HG02759 (cell line): Measurements from ENCODE around the gene SINHCAF.

Experiments
- ATAC-seq: cut with Tn5 transposase; IDR thresholded peaks from one replicate; pipeline ENCODE4 v1.9.1; 2021; ENCODE audit warnings: mild to moderate bottlenecking, moderate library complexity; ENCODE audit not compliant: unreplicated experiment

Gene SINHCAF

DNA sequence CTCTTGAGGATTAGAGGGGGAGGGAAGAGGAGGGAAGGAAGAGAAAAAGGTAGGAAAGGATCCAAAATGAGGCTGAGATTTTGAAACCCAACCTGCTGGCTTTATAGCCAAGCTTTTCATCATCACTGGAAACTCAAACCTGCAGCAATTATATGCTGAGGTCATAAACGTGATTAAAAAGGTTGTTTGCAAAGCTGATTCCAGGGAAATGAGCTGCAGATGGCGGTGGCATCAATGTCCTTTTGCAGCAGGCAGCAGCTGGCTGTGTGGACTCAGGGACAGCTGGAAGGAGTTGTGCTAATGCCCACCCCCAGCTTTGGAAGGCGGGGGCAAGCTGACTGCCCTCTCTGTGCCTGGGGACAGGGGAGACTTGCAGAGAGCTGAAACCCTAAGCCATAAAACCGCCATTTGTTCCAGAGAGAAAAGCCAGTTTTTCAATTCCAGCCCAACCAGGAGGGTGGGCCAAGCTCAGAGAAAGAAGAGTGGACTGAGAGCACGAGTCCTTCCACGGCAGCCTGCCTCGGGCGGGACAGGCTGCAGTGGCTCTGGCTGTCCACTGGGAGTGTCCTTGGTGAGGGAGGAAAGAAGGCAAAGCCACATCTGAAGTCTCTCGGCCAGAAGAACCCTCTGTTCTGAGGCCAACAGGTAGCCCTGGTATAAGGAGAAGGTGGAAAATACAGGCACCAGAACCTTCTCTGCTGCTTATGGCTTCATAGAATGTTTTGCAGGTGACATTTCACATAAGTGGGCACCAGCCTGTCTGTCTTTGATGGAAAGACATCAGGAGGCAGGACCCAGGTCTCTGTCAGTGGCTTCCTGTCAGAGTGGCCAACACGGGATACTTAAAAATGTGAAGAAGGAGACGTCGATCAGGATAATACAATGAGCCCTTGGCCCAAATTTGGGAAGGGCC lies 90.7 kb downstream of the SINHCAF start:
- ATAC-seq = no peak

DNA sequence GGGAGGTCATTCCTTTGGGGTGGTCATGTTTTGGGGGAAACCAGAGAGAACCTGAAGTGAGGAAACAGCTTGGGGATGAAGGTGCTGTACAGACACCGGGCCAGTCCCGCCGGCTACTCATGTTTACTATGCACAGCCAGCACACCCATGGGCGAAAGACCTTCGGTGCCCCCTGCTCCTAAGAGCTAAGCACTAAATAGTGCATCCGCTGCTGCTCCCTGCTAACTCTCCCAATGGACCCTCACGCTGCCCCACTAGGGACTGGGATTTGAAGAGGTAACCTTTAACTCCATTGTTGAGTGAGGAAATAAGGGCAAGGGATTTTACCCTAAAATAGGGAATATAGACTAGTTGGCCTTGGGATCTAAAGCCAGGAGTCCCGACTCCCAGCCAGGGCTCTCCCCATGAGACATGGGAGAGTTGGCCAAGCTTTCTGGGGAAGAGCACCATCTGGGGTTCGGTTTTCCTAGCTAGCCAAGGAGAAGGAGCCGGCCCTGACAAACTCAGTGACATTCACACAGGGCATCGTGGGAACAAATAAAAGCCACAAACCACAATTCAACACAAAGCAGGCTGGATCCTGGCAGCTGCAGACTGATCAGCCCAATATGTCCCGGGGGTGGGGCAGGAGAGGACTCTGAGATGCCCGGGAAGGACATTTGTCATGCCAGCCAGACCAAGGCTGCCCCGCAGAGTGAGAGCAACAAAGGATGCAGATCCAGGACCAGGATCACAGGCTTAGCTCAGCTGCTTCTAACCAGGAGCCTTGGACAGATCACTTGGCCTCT lies 91.7 kb downstream of the SINHCAF start:
- no peak for ATAC-seq

DNA sequence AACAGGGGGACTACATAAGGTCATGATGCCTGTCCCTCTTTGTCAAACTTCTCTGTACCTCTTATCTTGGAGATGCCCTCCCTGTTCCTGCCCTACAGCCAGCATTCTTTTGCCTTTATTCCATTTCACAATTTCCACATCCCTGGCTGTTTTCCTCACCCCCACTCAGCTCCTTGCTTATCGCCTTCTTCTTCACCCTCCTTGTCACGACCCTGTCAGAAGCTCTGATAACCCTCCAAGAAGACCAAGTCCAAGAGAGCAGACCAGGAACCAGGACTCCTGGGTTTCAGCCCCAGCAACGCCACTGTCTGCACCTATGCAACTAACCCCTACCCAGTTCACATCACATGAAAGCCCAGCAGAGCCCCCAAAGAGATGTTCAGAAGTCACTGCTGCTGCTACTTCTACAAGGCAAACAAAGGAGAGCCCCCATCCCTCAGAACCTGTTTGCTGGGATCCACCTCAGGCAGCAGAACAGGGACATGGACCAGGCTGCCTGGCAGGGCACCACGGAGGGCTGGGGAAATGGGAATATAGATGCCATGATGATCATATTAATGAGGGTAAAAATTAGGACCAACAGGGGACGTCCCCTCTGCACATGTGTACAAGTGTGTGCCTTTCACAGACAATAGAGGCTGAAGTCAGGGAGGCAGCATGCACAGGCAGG lies 92.8 kb downstream of the SINHCAF start:
- no peak for ATAC-seq

DNA sequence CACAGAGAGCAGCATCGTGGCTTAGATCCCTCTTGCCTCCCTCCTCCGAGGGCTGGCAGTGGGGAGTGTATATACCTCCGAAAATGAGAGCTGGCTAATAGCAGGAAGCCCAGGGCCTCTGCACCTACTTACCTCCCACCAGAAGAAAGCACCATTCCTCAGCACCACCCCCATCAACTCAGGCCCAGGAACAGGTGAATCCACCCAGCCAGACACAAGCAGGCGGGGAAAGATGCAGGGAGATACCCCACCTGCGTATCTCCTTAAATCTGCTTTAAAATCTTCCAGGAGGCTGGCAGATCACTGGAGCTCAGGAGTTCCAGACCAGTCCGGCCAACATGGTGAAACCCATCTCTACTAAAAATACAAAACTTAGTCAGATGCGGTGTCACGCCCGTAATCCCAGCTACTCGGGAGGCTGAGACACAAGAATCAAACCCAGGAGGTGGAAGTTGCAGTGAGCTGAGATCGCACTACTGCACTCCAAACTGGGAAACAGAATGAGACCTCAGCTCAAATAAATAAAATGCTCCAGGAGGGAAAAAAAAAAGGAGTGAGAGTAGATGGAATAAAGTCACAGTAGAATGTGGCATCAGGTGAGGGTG lies 93.5 kb downstream of the SINHCAF start:
- no peak for ATAC-seq

DNA sequence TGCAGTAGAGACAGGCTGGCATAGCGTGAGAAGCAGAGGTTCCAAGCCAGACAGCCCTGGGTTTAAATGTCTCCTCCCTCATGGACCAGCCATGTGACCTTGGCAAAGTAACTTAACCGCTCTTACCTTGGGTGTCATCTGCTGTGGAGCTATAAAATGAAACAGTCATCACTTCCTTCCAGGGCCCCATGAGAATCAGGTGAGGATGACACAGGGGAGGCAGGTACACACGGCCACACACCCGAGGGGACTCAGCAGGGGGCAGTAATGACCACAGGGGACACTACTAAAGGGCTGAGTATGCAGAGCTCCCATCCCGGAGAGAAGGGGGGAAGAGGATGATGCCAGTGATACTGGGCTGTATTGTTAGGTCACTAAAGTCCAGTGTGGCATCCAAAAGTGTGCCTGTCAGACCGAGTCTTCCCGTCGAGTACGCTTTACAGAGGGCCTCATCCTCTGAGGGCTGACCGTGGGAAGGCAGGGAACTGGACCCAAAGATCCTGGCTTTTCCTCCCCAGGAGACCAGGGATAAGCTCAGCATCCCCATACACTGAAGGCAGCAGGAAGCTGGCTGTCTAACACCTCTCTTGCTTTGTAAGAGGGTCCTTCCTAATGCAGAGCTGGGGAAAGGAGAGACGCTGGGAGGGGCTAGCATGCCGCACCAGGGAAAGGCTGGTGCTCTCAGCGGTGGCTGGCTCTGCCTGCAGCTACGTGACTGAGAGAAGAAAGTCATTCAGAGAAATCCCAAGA lies 94.2 kb downstream of the SINHCAF start:
- ATAC-seq = no peak
